ENCODE results near the gene GPM6B.
"Not testable (repeated sequence)": the region's sequence is repeated elsewhere in the genome, so short reads cannot be mapped to it uniquely, and the experiment has no call there.

The GPM6B gene

GRCh38 chrX:13732246-13733067 is 84.4 kb downstream of the GPM6B start:
- DNase-seq (ENCODE audit: low read depth in 2 of 3, low spot score in 2 of 3): no peak

GRCh38 chrX:13730523-13730922 is 86.4 kb downstream of the GPM6B start:
- not testable (repeated sequence) for DNase-seq (ENCODE audit: low read depth in 2 of 3, low spot score in 2 of 3)

DNA sequence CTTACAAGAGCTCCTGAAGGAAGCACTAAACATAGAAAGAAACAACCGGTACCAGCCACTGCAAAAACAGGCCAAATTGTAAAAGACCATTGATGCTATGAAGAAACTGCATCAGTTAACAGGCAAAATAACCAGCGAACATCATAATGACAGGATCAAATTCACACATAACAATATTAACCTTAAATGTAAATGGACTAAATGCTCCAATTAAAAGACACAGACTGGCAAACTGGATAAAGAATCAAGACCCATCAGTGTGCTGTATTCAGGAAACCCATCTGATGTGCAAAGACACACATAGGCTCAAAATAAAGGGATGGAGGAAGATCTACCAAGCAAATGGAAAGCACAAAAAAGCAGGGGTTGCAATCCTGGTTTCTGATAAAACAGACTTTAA is 90.3 kb downstream of the GPM6B start:
- DNase-seq (ENCODE audit: low read depth in 2 of 3, low spot score in 2 of 3): not testable (repeated sequence)

DNA sequence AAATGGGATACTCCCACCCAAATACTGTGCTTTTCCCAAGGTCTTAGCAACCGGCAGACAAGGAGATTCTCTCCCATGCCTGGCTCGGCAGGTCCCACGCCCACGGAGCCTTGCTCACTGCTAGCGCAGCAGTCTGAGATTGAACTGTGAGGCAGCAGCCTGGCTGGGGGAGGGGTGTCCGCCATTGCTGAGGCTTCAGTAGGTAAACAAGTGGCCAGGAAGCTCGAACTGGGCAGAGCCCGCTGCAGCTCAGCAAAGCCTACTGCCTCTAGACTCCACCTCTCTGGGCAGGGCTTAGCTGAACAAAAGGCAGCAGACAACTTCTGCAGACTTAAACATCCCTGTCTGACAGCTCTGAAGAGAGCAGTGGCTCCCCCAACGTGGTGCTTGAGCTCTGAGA is 92.0 kb downstream of the GPM6B start:
- DNase-seq (ENCODE audit: low read depth in 2 of 3, low spot score in 2 of 3): not testable (repeated sequence)

DNA sequence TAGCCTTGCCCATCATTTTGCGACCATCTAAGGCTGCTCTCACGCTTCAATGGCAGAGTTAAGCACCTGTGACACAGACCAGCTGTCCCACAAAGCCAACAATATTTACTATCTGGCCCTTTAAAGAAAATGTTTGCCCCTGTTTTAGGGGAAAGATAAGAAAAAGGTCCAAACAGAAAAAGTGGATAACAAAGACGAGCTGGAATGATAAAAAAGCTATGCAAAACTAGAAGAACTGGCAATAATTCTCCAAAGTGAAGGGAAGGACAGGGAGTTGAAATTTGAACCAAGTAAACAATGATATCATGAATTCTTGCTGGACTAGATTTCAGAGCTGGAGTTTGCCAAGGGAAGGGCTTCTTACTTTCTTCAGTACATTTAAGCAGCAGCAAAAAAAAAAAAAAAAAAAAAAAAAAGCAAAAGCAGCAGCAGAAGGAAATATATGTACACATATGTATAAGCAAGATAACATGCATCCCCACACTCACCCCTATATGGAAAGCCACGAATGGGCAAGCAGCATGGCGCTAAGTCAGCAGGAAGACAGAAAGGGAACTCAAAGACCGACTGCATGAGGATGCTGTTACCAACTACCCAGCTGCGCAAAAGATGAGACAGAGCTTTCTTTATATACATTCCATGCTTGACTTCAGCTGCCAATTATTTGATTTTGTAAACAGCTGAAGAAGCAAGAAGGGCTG is 94.9 kb downstream of the GPM6B start:
- DNase-seq (ENCODE audit: low read depth in 2 of 3, low spot score in 2 of 3): no peak

DNA sequence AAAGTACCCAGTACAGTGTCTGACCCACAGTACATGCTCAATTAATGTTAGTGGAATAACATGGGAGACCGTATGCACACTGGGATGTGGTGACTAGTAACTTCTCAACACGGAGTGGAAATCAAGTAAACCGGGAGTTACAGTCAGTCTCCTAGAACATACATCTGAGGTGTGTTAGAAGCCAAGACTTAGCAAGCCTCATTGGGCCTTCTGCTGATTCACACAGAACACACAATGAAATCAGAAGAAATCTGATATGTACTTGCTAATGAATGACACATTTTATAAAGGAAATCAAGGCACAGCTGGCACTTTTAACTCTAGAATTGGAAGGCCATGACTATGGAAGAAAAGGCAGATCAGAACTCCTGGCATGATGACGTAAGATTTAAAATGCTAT is 95.5 kb downstream of the GPM6B start:
- no peak for DNase-seq (ENCODE audit: low read depth in 2 of 3, low spot score in 2 of 3)

All from activated CD8-positive, alpha-beta memory T cell treated with anti-CD3 and anti-CD28 coated beads for 48 hours (primary cell).